Measurements from ENCODE around the gene DHDDS.
A peak's percentile ranks its signal among the peaks of the same experiment; 100 is the strongest.
"Not testable (repeated sequence)": the region's sequence is repeated elsewhere in the genome, so short reads cannot be mapped to it uniquely, and the experiment has no call there.

Gene DHDDS, protein sequence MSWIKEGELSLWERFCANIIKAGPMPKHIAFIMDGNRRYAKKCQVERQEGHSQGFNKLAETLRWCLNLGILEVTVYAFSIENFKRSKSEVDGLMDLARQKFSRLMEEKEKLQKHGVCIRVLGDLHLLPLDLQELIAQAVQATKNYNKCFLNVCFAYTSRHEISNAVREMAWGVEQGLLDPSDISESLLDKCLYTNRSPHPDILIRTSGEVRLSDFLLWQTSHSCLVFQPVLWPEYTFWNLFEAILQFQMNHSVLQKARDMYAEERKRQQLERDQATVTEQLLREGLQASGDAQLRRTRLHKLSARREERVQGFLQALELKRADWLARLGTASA

DNA sequence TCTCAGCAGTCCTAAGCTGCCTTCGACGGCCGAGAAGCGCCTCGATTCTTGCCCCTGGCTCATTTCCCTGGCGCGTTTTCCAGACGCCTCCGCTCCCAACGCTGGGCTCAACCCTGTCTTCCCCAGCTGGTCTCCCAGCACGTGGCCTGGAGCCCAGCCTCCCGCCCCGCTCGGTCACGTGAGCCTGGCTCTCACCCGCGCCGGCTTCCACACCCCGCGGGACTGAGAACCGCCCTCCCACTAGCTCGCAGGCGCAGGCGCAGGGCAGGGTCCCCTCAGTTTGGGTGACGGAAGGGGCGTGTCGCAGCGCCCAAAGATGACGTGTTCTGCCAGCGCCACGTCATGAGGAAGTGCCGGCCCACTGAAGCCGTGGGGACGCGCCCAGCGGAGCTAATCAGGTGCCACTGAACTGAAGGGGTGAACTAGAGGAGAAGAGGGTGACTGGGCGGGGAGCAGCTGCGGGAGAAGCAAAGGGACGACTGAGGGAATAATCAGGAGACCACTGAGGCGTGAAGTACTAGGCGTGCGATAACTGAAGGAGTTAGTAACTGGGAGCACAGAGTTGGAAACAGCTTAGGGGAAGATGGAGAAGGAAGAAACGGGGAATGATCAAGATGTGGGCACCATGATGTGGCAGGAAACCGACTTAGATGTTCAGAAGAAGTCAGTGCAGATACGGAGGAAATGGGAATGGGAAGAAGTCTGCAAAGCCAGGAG, at the start of gene DHDDS:
Gene DHDDS, plus strand, starts transcription at position 343 of the 717 bp plus-strand sequence. CDS start 625 bp downstream, outside the sequence.
- DNase-seq: peak; percentile 97

DNA sequence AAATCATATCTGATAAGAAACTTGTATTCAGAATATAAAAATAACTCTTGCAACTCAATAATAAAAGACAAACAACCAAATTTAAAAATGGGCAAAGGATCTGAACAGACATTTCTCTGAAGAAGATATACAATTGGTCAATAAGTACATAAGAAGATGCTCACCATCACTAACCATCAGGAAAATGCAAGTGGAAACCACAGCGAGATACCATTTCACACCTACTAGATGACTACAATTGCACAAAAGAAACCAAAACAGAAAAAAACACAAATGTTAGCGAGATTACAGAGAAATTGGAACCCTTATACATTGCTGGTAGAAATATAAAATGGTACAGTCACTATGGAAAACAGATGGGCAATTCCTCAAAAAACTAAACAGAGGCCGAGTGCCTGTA, 48.0 kb upstream of the DHDDS start:
- DNase-seq: no peak

DNA sequence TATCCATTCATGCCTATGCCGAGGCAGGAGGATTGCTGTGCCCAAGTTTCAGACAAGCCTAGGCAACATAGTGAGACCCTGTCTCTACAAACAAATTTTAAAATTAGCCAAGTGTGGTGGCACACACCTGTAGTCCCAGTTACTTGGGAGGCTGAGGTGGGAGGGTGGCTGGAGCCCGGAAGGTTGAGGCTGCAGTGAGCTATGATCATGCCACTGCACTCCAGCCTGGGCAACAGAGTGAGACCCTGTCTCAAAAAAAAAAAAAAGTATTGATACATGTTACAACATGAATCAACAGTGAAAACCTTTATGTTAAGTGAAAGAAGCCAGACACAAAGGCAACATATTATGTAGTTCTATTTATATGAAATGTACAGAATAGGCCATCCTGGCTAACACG, 47.1 kb upstream of the DHDDS start:
- DNase-seq: not testable (repeated sequence)

DNA sequence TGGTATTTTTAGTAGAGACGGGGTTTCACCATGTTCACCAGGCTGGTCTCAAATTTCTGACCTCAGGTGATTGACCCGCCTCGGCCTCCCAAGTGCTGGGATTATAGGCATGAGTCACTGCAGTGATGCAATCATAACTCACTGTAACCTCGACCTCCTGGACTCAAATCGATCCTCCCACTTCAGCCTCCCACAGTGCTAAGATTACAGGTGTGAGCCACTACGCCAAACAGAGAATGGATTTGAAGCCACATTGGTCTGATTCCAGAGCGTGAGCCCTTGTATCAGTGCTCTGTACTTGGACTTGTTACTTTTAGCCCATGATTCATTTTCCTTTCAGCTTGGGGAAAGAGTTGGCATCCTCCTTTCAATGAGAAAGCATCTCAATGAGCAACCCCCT, 44.7 kb upstream of the DHDDS start:
- DNase-seq: no peak

DNA sequence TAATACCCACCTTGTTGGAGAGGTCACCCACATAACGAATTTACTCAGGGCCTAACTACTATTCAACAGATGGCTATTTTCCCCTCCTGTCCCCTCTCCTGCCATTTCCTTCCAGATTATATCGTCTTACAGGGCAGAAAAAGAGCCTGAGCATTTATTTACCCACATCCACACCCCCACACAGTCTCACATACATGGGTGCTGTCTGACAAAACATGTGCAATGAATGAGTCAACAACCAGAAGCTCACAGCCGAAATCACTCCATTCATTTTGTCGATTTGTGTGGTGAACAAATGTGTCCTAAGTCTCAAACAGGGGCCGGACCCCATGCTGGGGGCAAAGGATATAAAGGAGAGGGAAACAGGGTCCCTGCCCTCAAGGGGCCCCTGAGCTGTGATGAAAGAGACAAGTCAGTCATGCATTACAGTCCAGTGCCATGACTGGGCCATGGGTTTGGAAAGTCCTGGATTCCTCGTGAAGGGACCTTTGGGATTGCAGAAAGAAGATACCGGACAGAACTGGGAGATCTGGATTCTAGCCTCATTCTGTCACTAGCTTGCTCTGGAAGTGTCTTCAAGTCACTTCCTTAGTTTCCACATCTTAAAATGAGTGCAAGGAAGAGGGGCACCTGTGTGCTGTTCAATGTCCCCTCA, 43.2 kb upstream of the DHDDS start:
- no peak for DNase-seq

DNA sequence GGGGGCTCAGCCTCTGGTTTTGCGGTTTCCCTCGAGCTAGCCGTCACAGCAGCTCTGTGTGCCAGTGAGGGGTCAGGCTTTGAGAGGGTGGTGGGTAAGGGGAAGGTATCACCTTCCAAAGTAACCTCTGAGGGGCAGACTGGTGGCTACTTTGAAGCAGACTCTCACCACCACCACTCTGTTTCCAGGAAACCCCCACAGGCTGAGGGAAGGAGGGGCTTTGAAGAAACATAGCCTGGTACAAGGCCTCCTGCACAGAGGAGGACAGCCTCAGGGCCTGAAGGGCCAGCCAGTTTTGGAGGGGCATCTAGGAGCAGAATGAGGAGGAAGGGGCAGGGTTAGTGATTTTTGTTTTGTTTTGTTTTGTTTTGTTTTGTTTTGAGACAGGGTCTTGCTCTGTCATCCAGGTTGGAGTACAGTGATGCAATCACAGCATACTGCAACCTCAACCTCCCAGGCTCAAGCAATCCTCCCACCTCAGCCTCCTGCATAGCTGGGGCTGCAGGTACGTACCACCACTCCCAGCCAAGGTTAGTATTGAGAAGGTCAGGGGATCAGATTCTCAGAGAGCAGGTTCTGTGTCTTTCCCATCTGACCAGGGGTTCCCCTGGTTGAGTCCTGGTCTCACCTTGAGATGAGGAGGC, 42.4 kb upstream of the DHDDS start:
- no peak for DNase-seq

DNA sequence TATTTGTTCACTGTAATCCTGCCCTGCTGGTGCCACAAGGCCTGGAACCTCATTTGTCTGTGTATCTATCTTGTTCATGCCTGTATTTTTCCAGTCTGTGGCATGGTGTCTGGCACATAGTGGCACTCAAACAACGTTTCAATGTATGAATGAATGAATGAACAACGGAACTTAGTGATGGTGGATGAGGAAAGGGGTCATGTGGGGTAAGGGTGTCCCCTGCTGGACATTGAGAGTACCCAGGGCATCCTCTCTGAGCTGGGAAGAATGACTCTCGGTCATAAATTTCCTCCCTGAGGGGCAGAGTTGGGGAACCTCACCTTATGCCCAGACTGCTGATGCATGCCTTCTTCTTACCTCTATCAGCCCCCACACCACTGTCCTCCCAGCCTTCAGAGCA, 40.7 kb upstream of the DHDDS start:
- DNase-seq: peak; percentile 39

DNA sequence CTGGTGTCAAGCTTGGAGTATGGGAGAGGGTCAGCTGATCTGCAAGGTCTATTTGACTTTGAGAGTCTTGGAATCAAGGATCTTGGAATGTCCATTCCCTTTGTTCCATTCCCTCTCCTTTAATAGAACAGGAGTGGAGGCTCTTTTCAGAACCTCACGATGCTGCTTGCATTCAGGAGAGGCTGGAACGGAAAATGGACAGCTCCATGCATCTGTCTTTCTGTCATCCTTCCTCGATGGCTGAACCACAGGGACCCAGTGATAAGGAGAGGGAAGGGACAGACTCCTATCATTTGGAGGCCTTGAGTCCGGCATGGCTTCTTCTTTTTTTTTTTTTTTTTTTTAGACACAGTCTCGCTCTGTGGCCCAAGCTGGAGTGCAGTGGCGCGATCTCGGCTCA, 36.4 kb upstream of the DHDDS start:
- no peak for DNase-seq

DNA sequence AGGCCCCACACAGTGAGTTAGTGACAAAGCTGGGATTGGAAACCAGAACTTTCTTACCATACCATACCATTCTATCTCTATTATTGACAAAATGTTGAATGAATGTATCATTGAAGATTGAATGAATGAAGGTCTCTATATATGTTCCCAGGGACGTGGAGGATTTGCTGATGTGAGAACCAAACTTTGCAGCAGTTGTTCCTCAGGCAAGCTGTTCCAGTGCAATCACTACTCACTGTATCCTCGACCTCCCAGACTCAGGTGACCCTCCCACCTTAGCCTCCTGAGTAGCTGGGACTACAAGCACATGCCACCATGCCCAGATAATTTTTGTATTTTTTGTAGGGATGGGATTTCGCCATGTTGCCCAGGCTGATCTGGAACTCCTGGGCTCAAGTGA, 33.1 kb upstream of the DHDDS start:
- DNase-seq: no peak

DNA sequence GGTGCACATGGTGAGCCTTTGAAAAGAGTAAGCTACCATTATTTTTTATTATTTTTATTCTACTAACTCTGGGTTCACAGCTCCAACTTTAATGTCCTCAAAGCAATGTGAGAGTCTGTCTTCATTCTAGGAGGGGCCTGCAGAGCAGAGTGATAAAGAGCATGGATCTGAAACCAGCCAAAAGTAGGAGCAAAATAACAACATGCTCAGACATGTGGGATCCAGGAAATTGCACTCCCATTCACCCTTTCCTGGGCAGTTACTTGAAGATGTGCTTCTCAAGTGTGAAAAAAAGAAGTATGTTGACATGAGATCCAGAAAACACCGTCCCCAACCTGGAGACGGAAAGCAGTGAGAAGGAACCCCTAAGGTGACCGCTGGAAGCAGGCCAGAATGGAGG, 30.2 kb upstream of the DHDDS start:
- no peak for DNase-seq

DNA sequence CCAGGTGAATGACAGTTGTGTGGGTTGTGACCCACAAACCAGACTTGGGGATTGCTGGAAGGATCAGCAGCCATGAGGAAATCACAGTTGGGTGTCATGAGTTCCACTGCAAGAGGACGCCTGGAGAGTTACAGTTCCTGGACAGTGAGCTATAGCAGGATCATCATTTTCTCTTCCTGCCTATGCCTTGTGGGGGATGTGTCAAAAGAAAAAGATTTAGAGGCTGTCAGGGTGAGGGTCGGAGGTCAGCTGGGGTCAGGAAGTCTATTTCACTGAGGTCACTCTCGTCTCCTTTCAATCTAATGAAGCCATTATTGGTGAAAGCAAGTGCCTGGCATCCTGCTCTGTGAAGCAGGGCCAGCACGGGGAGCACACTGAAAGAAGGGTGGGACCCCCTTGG, 28.5 kb upstream of the DHDDS start:
- no peak for DNase-seq

DNA sequence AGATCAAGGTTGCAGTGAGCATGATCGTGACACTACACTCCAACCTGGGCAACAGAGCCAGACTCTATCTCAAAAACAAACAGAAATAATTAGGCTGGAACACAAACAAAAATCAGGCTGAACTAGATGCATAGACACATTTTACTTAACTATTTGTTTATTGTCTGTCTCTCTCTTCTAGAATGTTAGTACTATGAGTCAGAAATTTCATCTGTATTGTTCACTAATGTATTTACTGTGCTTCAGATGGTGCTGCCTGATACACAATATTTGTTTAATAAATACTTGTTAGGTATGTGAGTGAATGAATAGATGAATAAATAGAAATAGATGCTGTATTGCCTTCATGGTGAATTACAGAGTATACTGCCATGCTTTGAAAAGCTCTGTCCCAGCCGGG, 27.5 kb upstream of the DHDDS start:
- no peak for DNase-seq

DNA sequence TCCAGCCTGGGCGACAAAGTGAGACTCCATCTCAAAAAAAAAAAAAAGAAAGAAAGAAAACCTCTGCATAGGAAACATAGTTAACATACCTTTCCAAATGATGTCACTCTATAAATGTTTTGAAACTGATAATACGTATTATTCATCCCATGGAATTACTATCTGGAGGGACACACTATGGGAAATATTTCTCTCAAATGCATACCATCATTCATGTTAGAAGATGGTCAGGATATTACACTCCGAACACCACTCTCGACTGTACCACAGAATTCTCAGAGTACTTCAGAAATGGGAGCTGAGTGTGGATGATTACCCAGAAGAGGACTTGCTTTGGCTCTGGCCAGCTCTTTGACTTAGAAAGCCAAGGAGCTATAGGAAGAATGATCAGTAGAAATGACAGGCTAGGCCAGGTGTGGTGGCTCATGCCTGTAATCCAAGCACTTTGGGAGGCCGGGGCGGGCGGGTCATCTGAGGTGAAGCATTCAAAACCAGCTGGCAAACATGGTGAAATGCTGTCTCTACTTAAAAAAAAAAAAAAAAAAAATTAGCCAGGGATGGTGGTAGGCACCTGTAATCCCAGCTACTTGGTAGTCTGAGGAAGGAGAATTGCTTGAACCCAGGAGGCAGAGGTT, 26.7 kb upstream of the DHDDS start:
- DNase-seq: no peak

DNA sequence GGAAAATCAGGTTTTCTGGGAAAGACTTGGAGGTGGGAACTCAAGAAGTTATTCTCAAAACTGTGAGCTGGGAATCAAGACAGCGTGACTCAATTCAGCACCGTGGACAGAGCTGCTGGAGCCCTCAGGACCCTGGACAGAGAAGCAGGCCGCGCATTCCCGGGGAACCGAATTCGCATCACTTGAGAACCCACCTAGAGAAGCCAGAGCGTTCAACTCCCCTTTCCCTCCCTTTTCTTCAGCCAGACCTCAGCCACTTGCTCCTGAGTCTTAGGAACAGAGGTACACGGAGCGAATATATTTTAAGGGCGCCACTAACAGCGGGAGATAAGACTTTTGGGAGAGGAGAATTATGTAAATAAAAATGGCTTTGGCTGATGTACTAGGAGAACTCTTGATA, 23.5 kb upstream of the DHDDS start:
- peak; percentile 69 for DNase-seq

DNA sequence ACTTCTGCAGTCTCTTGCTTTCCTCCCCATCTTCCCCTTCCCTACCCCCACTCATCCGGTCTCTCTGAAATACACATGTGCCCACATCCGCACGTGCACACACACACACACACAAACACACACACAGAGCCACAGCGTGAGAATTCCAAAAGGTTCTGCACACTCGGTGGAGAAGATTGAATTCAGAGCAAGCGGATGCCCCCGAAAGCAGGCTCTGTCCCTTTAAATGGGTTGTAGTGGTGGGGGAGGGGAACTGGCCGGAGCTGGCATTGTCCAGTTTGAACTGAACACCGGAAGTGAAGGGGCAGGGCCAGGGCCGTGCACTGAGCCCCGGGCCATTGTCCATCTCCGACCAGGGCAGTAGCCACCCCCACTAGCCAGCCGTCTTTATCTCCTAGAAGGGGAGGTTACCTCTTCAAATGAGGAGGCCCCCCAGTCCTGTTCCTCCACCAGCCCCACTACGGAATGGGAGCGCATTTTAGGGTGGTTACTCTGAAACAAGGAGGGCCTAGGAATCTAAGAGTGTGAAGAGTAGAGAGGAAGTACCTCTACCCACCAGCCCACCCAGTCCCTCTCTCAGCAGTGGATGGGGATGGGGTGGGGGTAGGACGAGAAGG, 22.8 kb upstream of the DHDDS start:
- no peak for DNase-seq

DNA sequence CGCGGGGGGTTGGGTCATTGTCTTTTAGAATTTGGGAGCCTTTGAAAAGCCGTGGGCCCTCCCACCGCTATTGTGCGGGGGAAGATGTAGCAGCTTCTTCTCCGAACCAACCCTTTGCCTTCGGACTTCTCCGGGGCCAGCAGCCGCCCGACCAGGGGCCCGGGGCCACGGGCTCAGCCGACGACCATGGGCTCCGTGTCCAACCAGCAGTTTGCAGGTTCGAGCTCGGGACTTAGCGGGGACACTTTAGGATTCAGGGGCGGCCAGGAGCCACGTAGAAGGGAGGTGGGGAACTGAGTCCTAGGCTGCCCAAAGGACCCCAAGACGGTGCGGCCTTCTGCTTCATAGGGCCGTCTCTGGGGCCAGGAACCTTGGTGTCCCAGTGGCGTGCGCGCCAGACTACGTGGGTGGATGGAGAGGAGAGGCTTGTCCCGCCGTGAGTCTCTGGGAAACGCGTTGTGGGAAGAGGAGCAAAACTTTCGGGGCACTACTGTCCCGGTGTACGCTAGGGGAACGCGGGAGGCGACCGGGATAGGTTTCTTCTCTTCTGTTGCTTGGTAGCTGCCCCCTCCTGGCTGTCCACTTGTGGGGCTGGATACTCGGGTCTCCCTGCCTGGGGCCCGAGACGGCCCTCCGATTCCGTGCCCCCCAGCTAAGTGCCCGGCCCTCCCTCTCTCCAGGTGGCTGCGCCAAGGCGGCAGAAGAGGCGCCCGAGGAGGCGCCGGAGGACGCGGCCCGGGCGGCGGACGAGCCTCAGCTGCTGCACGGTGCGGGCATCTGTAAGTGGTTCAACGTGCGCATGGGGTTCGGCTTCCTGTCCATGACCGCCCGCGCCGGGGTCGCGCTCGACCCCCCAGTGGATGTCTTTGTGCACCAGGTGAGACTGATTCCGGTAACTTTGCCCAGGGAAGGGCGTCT, 21.2 kb upstream of the DHDDS start, which contains the start of gene LIN28A:
Gene LIN28A, plus strand, starts transcription at position 112 of the 918 bp plus-strand sequence. Its CDS starts 75 bp downstream, at position 187.
- no peak for DNase-seq

DNA sequence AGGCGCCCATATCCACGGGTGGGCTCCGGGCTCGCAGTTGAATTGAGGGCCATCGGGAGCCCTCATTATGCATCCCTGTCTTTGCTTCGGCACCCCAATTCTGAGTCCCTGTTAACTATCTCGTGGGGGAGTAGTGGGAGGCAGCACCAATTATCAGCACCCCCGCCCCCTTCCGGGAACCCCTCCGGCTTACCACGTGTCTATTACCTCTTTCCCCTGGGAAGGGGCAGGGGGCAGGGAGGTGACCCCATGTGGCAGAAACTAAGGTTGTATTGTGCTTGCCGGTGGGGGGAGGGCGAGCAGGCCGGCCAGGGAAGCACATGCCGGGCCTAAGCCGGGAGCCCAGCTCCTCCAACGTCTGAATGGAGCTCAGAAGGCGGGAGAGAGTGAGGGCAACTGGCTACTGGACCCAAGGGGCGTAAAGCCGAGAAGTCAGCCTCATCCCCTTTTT, 20.5 kb upstream of the DHDDS start:
- DNase-seq: no peak

DNA sequence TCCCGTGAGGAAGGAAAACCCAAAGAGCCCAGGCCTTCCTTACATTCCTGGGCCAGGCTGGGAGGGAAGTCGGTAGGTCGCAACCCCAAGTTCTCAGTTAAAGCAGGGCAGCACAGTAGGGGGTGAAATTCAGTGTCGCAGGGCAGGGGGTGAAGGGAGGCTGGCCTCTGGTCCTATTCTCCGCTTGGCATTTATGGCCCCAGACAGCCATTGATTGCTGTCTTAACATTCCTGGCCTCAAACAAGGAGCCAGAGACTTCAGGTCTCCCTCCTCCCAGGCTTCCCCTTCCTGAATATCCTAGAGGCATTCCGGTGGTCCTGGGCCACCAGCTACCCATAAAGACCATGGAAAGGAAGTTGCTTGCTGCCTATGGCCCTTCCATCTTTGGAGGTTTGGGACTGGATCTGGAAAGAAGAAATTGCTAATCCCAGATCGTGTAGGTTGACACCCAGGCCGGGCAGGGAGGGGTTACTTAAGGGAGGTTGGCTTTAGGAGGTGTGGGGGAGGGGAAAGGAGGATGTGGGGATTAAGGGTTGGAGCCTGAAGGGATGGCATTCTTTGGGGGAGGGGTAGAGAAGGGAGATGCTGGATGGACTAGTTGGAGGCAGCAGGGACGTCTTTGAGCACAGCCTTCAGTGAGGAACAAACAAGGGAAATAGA, 19.8 kb upstream of the DHDDS start:
- DNase-seq: no peak

DNA sequence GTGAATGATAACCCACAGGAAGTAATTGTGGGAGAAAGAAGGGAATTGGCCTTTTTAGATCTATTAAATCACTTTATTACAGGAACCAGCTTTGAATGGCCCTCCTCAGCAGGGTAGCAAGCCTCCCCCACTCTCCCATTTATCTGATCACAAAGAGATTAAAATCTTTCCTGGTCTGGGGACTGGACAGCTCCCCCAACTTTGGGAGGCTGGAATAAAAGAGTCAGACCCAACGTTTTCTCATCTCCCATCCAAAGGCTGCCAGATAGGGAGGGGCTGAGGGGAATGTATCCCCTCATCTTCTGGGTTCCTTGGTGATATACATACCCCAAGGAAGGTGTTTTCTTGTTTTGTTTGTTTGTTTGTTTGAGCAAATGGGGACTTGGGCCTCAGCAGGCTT, 19.1 kb upstream of the DHDDS start:
- no peak for DNase-seq

DNA sequence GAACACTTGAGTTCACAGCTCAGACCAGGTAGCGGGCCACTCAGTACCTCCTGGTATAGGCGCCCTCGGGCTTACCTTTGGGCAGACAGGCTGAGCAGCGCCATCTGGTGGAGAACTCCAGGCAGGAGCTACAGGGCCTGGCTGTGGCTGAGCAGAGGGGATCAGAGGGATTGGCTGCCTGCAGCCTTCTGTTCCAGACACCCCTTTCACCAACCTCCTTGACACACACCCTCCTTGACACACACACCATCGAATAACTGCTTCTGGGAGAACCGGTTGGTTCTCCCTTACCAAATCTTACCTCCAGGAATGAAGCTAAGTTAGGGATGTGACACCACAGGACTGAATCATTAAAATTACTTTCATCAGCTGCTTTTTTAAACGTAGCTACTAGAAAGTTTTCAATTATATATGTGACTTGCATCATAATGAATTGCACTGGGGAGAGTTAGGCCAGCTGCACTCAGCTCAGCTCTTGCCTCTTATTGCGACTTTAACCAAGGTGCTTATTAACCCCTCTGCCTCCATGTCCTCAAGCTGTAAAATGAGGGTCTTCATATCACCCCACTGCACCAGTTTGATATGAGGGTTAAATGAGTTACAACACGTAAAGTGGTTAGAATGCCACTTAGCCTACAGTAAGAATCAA, 14.9 kb upstream of the DHDDS start:
- DNase-seq: peak; percentile 72

All from activated effector memory CD4-positive, alpha-beta T cell treated with Interleukin-2 at 50 U/mL for 16 hours (primary cell).